ENCODE data around the gene RASA4.
"Not testable (repeated sequence)": the region's sequence is repeated elsewhere in the genome, so short reads cannot be mapped to it uniquely, and the experiment has no call there.

- TF ChIP-seq ARNT (IDR thresholded peaks at IDR 0.05); BHLHE40 (IDR thresholded peaks at IDR 0.05; ENCODE audit: borderline replicate concordance): not testable (repeated sequence)
Observed at GRCh38 chr7:102527182-102527581, 89.4 kb downstream of the RASA4 start.

All from HEK293T (cell line).